SU-DHL-6 (cell line): ENCODE results near the gene PLXND1.

Experiments used
- H2AFZ ChIP-seq: fragments of 200-600 bp; sonication (generic); 2 replicates; pipeline ENCODE4 v1.6.1; 2014; ENCODE audit warnings: low read depth, mild to moderate bottlenecking, moderate library complexity, mixed read lengths, antibody characterized with exemption, low read length; ENCODE audit not compliant: severe bottlenecking
- H3F3A ChIP-seq: fragments of 200-600 bp; shearing (Covaris generic); 2 replicates; pipeline ENCODE4 v1.6.0; 2016; ENCODE audit warnings: antibody characterized with exemption, mild to moderate bottlenecking; ENCODE audit not compliant: insufficient read depth
- H3K27ac ChIP-seq: fragments of 200-600 bp; sonication (generic); 2 replicates; pipeline ENCODE4 v1.5.1; 2016; ENCODE audit warnings: low read depth, mild to moderate bottlenecking, low read length, moderate library complexity, mixed read lengths
- H3K27me3 ChIP-seq: fragments of 200-600 bp; sonication (generic), shearing (Covaris generic); 2 replicates; pipeline ENCODE4 v1.6.0; 2014; ENCODE audit warnings: mild to moderate bottlenecking, low read length
- H3K36me3 ChIP-seq: fragments of 200-600 bp; sonication (generic); 2 replicates; pipeline ENCODE4 v1.6.1; 2014; ENCODE audit warnings: mild to moderate bottlenecking, low read length, mixed read lengths
- H3K4me2 ChIP-seq: fragments of 300-600, 200-600 bp; shearing (Covaris generic), sonication (generic); 2 replicates; pipeline ENCODE4 v1.6.0; 2014; ENCODE audit warnings: low read length, low read depth, mild to moderate bottlenecking; ENCODE audit not compliant: poor library complexity, severe bottlenecking
- H3K4me3 ChIP-seq: fragments of 200-600 bp; sonication (generic); 2 replicates; pipeline ENCODE4 v1.5.1; 2014; ENCODE audit warnings: antibody characterized with exemption, low read length, mild to moderate bottlenecking, mixed read lengths; ENCODE audit not compliant: insufficient read depth, poor library complexity, severe bottlenecking
- H3K79me2 ChIP-seq: fragments of 200-600 bp; sonication (generic); 2 replicates; pipeline ENCODE4 v1.6.1; 2014; ENCODE audit warnings: mild to moderate bottlenecking, low read length, moderate library complexity; ENCODE audit not compliant: insufficient read depth
- H3K9ac ChIP-seq: fragments of 200-600 bp; sonication (generic); 2 replicates; pipeline ENCODE4 v1.7.0; 2014; ENCODE audit warnings: mild to moderate bottlenecking, low read length
- H3K9me2 ChIP-seq: fragments of 200-600 bp; sonication (generic); replicated peaks from 2 replicates; pipeline ENCODE4 v1.6.1; 2014; ENCODE audit warnings: low read length; ENCODE audit not compliant: insufficient read depth
- H3K9me3 ChIP-seq: fragments of 200-600 bp; sonication (generic); 2 replicates; pipeline ENCODE4 v1.6.1; 2014; ENCODE audit warnings: low read length, mixed read lengths; ENCODE audit not compliant: insufficient read depth
- H4K20me1 ChIP-seq: fragments of 200-600 bp; sonication (generic); 2 replicates; pipeline ENCODE4 v1.6.1; 2014; ENCODE audit warnings: low read depth, mild to moderate bottlenecking, antibody characterized with exemption, low read length, moderate library complexity, mixed read lengths
- EZH2phosphoT487 ChIP-seq: fragments of 200-600 bp; sonication (generic), shearing (Covaris generic); conservative IDR thresholded peaks from 2 replicates; pipeline ENCODE4 v1.6.1; 2018; ENCODE audit warnings: mild to moderate bottlenecking, antibody characterized with exemption, low read length, moderate library complexity, mixed read lengths
- TF ChIP-seq, protein P1 (sequence below): fragments of 200-600 bp; sonication (generic); IDR thresholded peaks from one replicate; pipeline ENCODE4 v1.5.1; 2017; ENCODE audit warnings: antibody characterized with exemption, mild to moderate bottlenecking, low read length, moderate library complexity; ENCODE audit not compliant: insufficient read depth, poor library complexity, severe bottlenecking

PLXND1 gene

GRCh38 chr3:129527262-129527661 is 79.2 kb downstream of the PLXND1 start:
- H3K4me3 ChIP-seq, result no peak overlapping the region
- no peak overlapping the region for H3K9ac ChIP-seq
- H3K9me2 ChIP-seq, result no peaks in the 10 kb centered on the region
- H3K36me3 ChIP-seq, result no peaks in the 10 kb centered on the region
- no peak overlapping the region for H2AFZ ChIP-seq
- no peak overlapping the region for H3K27ac ChIP-seq
- H4K20me1 ChIP-seq, result no peaks in the 10 kb centered on the region
- no peak for TF ChIP-seq EZH2phosphoT487
- TF ChIP-seq, protein P1, sequence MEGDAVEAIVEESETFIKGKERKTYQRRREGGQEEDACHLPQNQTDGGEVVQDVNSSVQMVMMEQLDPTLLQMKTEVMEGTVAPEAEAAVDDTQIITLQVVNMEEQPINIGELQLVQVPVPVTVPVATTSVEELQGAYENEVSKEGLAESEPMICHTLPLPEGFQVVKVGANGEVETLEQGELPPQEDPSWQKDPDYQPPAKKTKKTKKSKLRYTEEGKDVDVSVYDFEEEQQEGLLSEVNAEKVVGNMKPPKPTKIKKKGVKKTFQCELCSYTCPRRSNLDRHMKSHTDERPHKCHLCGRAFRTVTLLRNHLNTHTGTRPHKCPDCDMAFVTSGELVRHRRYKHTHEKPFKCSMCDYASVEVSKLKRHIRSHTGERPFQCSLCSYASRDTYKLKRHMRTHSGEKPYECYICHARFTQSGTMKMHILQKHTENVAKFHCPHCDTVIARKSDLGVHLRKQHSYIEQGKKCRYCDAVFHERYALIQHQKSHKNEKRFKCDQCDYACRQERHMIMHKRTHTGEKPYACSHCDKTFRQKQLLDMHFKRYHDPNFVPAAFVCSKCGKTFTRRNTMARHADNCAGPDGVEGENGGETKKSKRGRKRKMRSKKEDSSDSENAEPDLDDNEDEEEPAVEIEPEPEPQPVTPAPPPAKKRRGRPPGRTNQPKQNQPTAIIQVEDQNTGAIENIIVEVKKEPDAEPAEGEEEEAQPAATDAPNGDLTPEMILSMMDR, result no peak
- H3F3A ChIP-seq, result no peaks in the 10 kb centered on the region
- H3K79me2 ChIP-seq, result no peaks in the 10 kb centered on the region
- H3K9me3 ChIP-seq, result no peaks in the 10 kb centered on the region
- H3K27me3 ChIP-seq, result no peaks in the 10 kb centered on the region
- no peak overlapping the region for H3K4me2 ChIP-seq

- Histone ChIP-seq H3K9me3 (no peaks in the 10 kb centered on the region), H3K36me3 (no peaks in the 10 kb centered on the region), H3K4me3 (no peak overlapping the region), H2AFZ (no peak overlapping the region), H3K9me2 (no peaks in the 10 kb centered on the region), H3K79me2 (no peaks in the 10 kb centered on the region), H3K4me2 (no peak overlapping the region), H3F3A (no peaks in the 10 kb centered on the region), H4K20me1 (no peaks in the 10 kb centered on the region), H3K27ac (no peak overlapping the region), H3K9ac (no peak overlapping the region), H3K27me3 (no peaks in the 10 kb centered on the region)
- no peak for TF ChIP-seq EZH2phosphoT487
- TF ChIP-seq, protein P1, result no peak
Measured at GRCh38 chr3:129526121-129526900, 80.2 kb downstream of the PLXND1 start.

DNA sequence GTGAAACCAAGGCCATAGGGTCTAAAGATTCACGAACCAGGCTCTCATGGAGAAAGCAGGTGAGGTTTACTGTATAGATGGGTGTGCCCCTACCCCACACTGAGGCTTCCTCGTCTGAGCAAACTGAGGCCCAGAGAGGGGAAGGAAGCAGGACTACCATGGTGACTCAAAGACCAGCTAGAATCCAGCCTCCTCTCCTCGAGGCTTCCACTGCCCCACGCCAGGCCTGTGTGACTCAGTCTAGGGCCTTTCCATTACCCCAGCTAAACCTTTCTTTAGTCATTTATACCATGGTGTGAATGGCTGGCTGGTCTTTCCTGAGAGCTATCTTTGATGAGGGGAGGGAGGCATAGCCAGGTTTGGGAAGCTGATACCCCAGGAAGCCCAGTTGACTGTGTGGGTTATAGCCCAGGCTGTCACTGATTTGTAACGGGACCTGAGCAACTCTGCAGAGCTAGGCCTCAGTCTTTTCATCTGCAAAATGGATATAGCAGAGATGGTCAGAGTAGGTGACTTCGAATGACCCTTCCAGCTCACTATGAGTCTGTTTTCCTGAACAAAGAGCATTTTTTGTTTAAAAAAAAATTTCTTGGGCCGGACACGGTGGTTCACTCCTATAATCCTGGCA is 81.0 kb downstream of the PLXND1 start:
- H2AFZ ChIP-seq, result no peak overlapping the region
- H3F3A ChIP-seq, result no peaks in the 10 kb centered on the region
- no peaks in the 10 kb centered on the region for H4K20me1 ChIP-seq
- no peaks in the 10 kb centered on the region for H3K9me2 ChIP-seq
- no peaks in the 10 kb centered on the region for H3K79me2 ChIP-seq
- H3K4me2 ChIP-seq, result no peak overlapping the region
- no peak for TF ChIP-seq EZH2phosphoT487
- TF ChIP-seq, protein P1, result no peak
- no peak overlapping the region for H3K9ac ChIP-seq
- H3K36me3 ChIP-seq, result no peaks in the 10 kb centered on the region
- H3K27me3 ChIP-seq, result no peaks in the 10 kb centered on the region
- H3K9me3 ChIP-seq, result no peaks in the 10 kb centered on the region
- no peak overlapping the region for H3K27ac ChIP-seq
- no peak overlapping the region for H3K4me3 ChIP-seq
